Kidney (tissue), 14 donors: ENCODE data around the gene GRM7. TPM values are rescaled to one million over a fixed set of nuclear protein-coding genes. Genes with fewer than 3 reads are reported as not detected.

Source experiments
- DNase-seq, 5 donors: peaks; one replicate each; pipeline ENCODE4 v3.0.0-alpha.2; 2013 to 2020
- FAIRE-seq: peaks from 2 replicates; lab custom pipeline; 2012; peaks lifted over from hg19 to GRCh38; lab: Jason Lieb, UNC
- H3K27ac ChIP-seq, 2 donors: one replicate each; pipeline ENCODE4 v1.7.0; 2013; ENCODE audit warnings: low read depth in 2 of 2, low read length in 2 of 2, inconsistent platforms in 1 of 2
- H3K27me3 ChIP-seq: one replicate; pipeline ENCODE4 v1.7.1; 2013; ENCODE audit warnings: low read length, inconsistent platforms; ENCODE audit not compliant: control insufficient read depth, insufficient read depth
- H3K36me3 ChIP-seq, 3 donors: one replicate each; pipeline versions ENCODE4 v1.7.0 to v1.7.1; 2013; ENCODE audit warnings: low read length in 3 of 3, control low read depth in 1 of 3, inconsistent platforms in 1 of 3; ENCODE audit not compliant: insufficient read depth in 3 of 3, control insufficient read depth in 2 of 3
- H3K4me1 ChIP-seq, 3 donors: one replicate each; pipeline versions ENCODE4 v1.7.0 to v1.7.1; 2013; ENCODE audit warnings: low read length in 3 of 3, inconsistent platforms in 1 of 3, low read depth in 1 of 3; ENCODE audit not compliant: control insufficient read depth in 2 of 3, insufficient read depth in 2 of 3
- H3K4me3 ChIP-seq, 3 donors: one replicate each; pipeline versions ENCODE4 v1.7.0 to v1.8.1; 2013; ENCODE audit warnings: low read length in 3 of 3, control low read depth in 1 of 3, inconsistent platforms in 1 of 3
- H3K9ac ChIP-seq, 3 donors: one replicate each; pipeline versions ENCODE4 v1.7.0 to v1.7.1; 2013; ENCODE audit warnings: low read length in 3 of 3, control low read depth in 1 of 3, inconsistent platforms in 1 of 3
- H3K9me3 ChIP-seq, 3 donors: one replicate each; pipeline versions ENCODE4 v1.7.0 to v1.7.1; 2013; ENCODE audit warnings: low read length in 3 of 3, control low read depth in 1 of 3, inconsistent platforms in 1 of 3; ENCODE audit not compliant: control insufficient read depth in 2 of 3, insufficient read depth in 1 of 3
- intact Hi-C: fragments of 100-400 bp; cut with DNase I; formaldehyde crosslinking; loops from one replicate; pipeline ENCODE4 v1.11.1; 2022
- polyA plus RNA-seq: library from polyadenylated mRNA; stranded (reverse); fragments of 350-450 nt; fragmentation: Illumina TruSeq; extraction: RNeasy Lipid Tissue Mini Kit (QIAGEN cat#74804); gene quantifications from one replicate; pipeline ENCODE4 v1.2.3, GENCODE V29; 2014; ENCODE audit warnings: low read depth, low replicate concordance; ENCODE audit not compliant: insufficient read depth
- total RNA-seq: library from RNA; stranded (reverse); fragmentation: NEBNext Ultra II Directional; extraction: Animal tissue kit (Norgen Biotek cat#: 25700); gene quantifications from one replicate; pipeline ENCODE4 v1.2.1, GENCODE V29; 2021
- TF ChIP-seq, protein P1 (sequence below): IDR thresholded peaks from 3 replicates; pipeline ENCODE4 v1.5.1; 2012; ENCODE audit warnings: mild to moderate bottlenecking, moderate library complexity, borderline replicate concordance; ENCODE audit not compliant: insufficient read depth; ENCODE audit errors: extremely low read depth
- donor health status: control.
- donor health status: control.
- donor health status: control.
- donor health status: control.
- donor health status: control.
- donor health status: DM: yes; HTN: yes; CAD: no.
- donor health status: Normal renal cell carcinoma (clear cell type).

The GRM7 gene
- total and polyA plus RNA-seq, 2 donors from 2014 or later: 0.16 TPM; not detected in 1

DNA sequence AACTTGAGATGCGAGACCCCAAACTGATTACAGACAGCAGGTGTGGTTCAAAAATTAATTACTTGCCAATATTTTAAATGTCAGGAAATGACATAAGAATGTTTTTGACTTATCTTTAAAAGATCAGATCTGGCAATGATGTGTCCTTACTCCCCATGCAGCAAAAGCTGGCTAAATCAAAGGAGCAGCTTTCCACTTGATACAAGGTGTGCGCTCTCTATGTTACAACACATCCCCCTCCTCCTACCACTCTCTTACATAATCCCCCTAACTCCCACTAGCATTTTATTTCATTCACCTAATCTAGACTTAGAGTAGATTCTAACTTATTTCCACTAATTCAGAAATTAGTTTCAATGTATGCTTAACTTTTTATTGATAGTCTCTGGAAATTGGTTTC lies 609.0 kb downstream of the GRM7 start:
- no peaks in the 10 kb centered on the region for H3K4me1 ChIP-seq
- no peak overlapping the region for H3K9ac ChIP-seq
- no peak overlapping the region for H3K27ac ChIP-seq
- H3K27me3 ChIP-seq: no peaks in the 10 kb centered on the region
- TF ChIP-seq, protein P1, sequence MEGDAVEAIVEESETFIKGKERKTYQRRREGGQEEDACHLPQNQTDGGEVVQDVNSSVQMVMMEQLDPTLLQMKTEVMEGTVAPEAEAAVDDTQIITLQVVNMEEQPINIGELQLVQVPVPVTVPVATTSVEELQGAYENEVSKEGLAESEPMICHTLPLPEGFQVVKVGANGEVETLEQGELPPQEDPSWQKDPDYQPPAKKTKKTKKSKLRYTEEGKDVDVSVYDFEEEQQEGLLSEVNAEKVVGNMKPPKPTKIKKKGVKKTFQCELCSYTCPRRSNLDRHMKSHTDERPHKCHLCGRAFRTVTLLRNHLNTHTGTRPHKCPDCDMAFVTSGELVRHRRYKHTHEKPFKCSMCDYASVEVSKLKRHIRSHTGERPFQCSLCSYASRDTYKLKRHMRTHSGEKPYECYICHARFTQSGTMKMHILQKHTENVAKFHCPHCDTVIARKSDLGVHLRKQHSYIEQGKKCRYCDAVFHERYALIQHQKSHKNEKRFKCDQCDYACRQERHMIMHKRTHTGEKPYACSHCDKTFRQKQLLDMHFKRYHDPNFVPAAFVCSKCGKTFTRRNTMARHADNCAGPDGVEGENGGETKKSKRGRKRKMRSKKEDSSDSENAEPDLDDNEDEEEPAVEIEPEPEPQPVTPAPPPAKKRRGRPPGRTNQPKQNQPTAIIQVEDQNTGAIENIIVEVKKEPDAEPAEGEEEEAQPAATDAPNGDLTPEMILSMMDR: no peak
- intact Hi-C loops: no loop called here
- H3K36me3 ChIP-seq: no peaks in the 10 kb centered on the region
- FAIRE-seq: no peak
- H3K9me3 ChIP-seq: no peaks in the 10 kb centered on the region
- H3K4me3 ChIP-seq: no peak overlapping the region
- DNase-seq: no peak

DNA sequence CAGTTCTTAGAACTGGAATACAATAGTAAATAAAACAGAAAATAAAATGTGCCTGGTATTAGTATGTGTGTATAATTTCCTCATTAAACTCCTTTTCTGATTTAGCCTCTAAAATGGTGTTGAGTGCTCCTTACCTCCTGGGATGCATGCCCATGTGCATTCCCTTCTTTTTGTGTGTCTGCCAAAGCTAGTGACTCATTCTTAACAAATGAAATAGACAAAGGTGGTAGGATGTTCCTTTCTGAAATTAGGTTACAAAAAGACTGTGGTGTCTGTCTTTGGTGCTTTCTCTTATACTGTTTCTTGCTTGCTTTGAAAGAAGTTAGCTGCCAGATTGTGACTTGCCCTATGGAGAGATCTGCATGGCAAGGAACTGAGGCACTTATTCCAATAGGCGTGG lies 623.7 kb downstream of the GRM7 start:
- Histone ChIP-seq H3K27me3 (no peaks in the 10 kb centered on the region), H3K9ac (no peak overlapping the region), H3K9me3 (no peaks in the 10 kb centered on the region), H3K36me3 (no peaks in the 10 kb centered on the region), H3K4me1 (no peaks in the 10 kb centered on the region), H3K27ac (no peak overlapping the region), H3K4me3 (no peak overlapping the region)
- FAIRE-seq (no peak), DNase-seq (no peak)
- TF ChIP-seq, protein P1: no peak
- intact Hi-C loops: no loop called here

GRCh38 chr3:7487763-7488162 lies 626.8 kb downstream of the GRM7 start:
- FAIRE-seq (no peak), DNase-seq (no peak)
- TF ChIP-seq, protein P1: no peak
- H3K4me3 ChIP-seq: no peak overlapping the region
- no peaks in the 10 kb centered on the region for H3K36me3 ChIP-seq
- no peaks in the 10 kb centered on the region for H3K9me3 ChIP-seq
- no peak overlapping the region for H3K9ac ChIP-seq
- no peaks in the 10 kb centered on the region for H3K4me1 ChIP-seq
- intact Hi-C loops: no loop called here
- no peak overlapping the region for H3K27ac ChIP-seq
- no peaks in the 10 kb centered on the region for H3K27me3 ChIP-seq

DNA sequence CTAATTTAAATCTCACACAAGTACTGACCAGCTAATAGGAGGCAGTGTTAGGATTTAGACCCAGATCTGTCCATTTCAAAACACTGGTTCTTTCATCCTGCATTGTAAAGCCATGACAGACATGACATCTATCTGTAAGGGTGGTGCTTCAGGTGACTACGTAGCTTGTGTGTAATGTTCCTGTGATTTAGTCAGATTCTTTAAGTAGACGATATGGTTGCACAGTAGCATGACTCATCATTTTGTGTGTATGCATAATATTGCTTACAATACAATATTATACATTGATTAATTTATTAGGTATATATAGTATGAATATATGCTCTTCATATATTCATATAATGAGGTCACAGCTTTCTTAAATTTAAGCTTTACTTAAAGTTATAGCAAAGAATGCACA lies 628.5 kb downstream of the GRM7 start:
- TF ChIP-seq, protein P1: no peak
- no peaks in the 10 kb centered on the region for H3K27me3 ChIP-seq
- H3K4me1 ChIP-seq: no peaks in the 10 kb centered on the region
- no peak overlapping the region for H3K27ac ChIP-seq
- no peak for DNase-seq
- no peak for FAIRE-seq
- H3K4me3 ChIP-seq: no peak overlapping the region
- H3K36me3 ChIP-seq: no peaks in the 10 kb centered on the region
- H3K9me3 ChIP-seq: peaks cover 0 to 9% (median 0%) of the 10 kb centered on the region in 3 donors
- intact Hi-C loops: no loop called here
- no peak overlapping the region for H3K9ac ChIP-seq
